ENCODE data around the gene TAMALIN.
"Not testable (repeated sequence)": the region's sequence is repeated elsewhere in the genome, so short reads cannot be mapped to it uniquely, and the experiment has no call there.

TAMALIN gene

DNA sequence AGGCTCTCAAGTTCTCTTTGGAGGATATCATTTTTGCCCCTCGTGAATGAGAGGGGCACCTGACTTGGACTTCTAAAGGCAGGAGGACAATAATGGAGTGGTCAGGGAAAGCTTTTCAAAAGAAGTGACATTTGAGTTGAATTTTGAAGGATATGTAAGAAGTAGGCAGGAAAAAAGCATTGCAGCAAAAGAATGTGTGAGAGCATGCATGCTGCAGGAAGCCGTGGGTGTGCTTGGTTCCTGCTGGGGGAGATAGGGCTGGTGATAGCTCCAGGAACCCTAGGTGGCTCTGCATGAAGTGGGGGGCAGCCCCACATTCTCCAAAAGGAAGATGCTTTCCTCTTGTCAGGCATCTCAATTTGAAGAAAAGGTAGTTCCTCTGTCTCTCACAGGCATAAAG lies 32.1 kb upstream of the TAMALIN start:
- Mint-ChIP-seq H3K27me3 (peaks cover 2% of the 10 kb centered on the region), H3K4me1 (ENCODE audit: low read depth) (peaks cover 73% of the 10 kb centered on the region), H3K27ac (no peak overlapping the region), H3K36me3 (ENCODE audit: low read depth) (peaks cover 39% of the 10 kb centered on the region), H3K9me3 (no peaks in the 10 kb centered on the region), H3K4me3 (no peak overlapping the region)
- no peak for DNase-seq

GRCh38 chr12:51975196-51975595 lies 31.6 kb upstream of the TAMALIN start:
- Mint-ChIP-seq H3K27ac (no peak overlapping the region), H3K9me3 (no peaks in the 10 kb centered on the region), H3K4me1 (ENCODE audit: low read depth) (peaks cover 73% of the 10 kb centered on the region), H3K4me3 (no peak overlapping the region), H3K36me3 (ENCODE audit: low read depth) (peaks cover 41% of the 10 kb centered on the region), H3K27me3 (no peaks in the 10 kb centered on the region)
- DNase-seq = no peak

GRCh38 chr12:51976376-51977160 lies 30.2 kb upstream of the TAMALIN start:
- Mint-ChIP-seq H3K36me3 (ENCODE audit: low read depth) (peaks cover 54% of the 10 kb centered on the region), H3K4me1 (ENCODE audit: low read depth) (peaks cover 67% of the 10 kb centered on the region), H3K27me3 (no peaks in the 10 kb centered on the region), H3K4me3 (no peak overlapping the region), H3K9me3 (no peaks in the 10 kb centered on the region), H3K27ac (no peak overlapping the region)
- DNase-seq = no peak

DNA sequence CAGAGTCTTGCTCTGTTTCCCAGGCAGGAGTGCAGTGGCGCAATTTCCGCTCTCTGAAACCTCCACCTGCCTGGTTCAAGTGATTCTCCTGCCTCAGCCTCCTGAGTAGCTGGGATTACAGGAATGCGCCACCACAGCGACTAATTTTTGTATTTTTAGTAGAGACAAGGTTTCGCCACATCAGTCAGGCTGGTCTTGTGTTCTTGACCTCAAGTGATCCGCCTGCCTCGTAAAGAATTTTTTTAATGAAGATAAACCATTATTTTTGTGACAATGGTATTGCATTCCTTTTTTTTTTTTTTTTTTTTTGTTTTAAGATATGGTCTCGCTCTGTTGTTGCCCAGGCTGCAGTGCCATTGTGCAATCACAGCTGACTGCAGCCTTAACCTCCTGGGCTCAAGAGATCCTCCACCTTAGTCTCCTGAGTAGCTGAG lies 29.4 kb upstream of the TAMALIN start:
- Mint-ChIP-seq H3K36me3 (ENCODE audit: low read depth) (peaks cover 60% of the 10 kb centered on the region), H3K4me3 (no peak overlapping the region), H3K9me3 (no peaks in the 10 kb centered on the region), H3K27ac (no peak overlapping the region), H3K27me3 (no peaks in the 10 kb centered on the region), H3K4me1 (ENCODE audit: low read depth) (peaks cover 60% of the 10 kb centered on the region)
- DNase-seq = no peak

GRCh38 chr12:51979306-51979705 lies 27.4 kb upstream of the TAMALIN start:
- not testable (repeated sequence) for H3K4me3 Mint-ChIP-seq, H3K9me3 Mint-ChIP-seq, H3K27me3 Mint-ChIP-seq

DNA sequence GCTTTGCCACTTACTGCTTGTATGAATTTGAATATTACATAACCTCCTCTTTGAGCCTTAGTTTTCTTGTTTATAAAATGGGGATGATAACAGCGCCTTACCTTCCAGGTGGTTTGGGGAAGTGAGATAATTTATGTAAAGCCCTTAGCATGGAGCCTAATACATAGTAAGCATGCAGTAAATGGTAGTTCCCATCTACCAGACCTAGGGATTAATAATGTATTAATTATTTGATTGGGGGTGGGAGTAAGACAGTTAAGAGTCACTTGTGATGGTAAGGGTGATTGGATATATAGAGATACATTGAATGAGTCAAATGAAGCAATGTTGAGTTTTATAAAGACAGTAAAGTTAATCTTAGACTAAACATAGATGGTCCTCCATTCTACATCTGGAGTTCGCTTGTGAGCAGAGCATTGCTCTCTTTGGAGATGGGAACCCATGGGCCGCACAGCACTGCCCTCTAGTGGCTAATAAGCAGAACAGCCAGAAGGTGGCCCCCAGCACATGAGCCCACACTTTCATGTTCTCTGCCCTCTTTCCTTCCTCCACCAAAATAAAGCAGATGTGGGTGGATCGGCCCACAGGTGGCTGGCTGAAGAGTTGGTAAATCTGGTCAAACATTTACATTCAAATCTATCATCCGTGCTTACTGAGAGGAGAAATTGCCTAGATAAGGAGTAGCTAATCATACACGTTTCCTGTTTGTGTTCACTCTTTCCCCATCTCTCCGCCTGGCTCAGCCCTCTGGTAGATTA lies 26.5 kb upstream of the TAMALIN start:
- Mint-ChIP-seq H3K27me3 (no peaks in the 10 kb centered on the region), H3K4me3 (no peak overlapping the region), H3K27ac (peak overlapping the region; percentile 45), H3K36me3 (ENCODE audit: low read depth) (peaks cover 79% of the 10 kb centered on the region), H3K4me1 (ENCODE audit: low read depth) (peaks cover 31% of the 10 kb centered on the region), H3K9me3 (no peaks in the 10 kb centered on the region)
- DNase-seq = peak; percentile 74

More at GRCh38 chr12:51979306-51979705, 27.4 kb upstream of the TAMALIN start:
- not testable (repeated sequence) for DNase-seq, H3K27ac Mint-ChIP-seq
- peaks cover 40% of the 10 kb centered on the region for H3K4me1 Mint-ChIP-seq (ENCODE audit: low read depth)
- H3K36me3 Mint-ChIP-seq (ENCODE audit: low read depth) = peaks cover 74% of the 10 kb centered on the region

DNA sequence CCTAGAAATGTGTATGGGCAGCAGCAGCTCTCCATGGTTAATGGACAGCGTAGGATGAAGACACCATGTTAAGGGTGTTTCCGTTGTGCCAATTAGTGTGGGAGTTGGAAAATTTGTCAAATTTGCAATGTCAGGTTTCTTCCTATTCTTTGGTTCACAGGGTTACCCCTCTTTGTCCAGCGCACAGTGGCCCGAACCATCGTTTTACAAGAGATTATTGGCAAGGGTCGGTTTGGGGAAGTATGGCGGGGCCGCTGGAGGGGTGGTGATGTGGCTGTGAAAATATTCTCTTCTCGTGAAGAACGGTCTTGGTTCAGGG lies 26.0 kb upstream of the TAMALIN start:
- peak overlapping the region; percentile 45 for H3K27ac Mint-ChIP-seq
- H3K4me3 Mint-ChIP-seq = no peak overlapping the region
- H3K36me3 Mint-ChIP-seq (ENCODE audit: low read depth) = peaks cover 79% of the 10 kb centered on the region

DNA sequence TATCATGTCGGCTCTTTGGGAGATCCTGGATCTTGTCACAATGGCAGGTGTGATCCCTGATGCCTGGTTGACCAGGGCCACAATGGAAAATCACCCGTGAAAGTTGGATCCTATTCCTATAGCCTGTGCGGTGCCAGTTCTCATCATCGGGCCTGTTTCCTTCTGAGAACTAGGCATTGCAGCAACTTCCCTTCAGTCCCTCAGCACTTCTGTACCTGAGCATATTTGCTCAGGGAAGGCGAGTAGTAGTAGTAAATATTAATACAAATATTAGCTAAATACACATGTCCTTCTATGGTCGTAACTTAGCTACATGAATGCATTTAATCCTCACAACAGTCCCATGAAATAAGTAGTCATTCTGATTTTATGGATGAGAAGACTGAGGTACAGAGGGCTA lies 22.1 kb upstream of the TAMALIN start:
- Mint-ChIP-seq H3K36me3 (ENCODE audit: low read depth) (peaks cover 69% of the 10 kb centered on the region), H3K27ac (no peak overlapping the region), H3K4me1 (ENCODE audit: low read depth) (peaks cover 12% of the 10 kb centered on the region), H3K9me3 (no peaks in the 10 kb centered on the region), H3K27me3 (no peaks in the 10 kb centered on the region), H3K4me3 (no peak overlapping the region)
- no peak for DNase-seq

More for the DNA sequence above, 26.0 kb upstream of the TAMALIN start:
- no peaks in the 10 kb centered on the region for H3K27me3 Mint-ChIP-seq
- peaks cover 25% of the 10 kb centered on the region for H3K4me1 Mint-ChIP-seq (ENCODE audit: low read depth)
- H3K9me3 Mint-ChIP-seq = no peaks in the 10 kb centered on the region
- DNase-seq = no peak

DNA sequence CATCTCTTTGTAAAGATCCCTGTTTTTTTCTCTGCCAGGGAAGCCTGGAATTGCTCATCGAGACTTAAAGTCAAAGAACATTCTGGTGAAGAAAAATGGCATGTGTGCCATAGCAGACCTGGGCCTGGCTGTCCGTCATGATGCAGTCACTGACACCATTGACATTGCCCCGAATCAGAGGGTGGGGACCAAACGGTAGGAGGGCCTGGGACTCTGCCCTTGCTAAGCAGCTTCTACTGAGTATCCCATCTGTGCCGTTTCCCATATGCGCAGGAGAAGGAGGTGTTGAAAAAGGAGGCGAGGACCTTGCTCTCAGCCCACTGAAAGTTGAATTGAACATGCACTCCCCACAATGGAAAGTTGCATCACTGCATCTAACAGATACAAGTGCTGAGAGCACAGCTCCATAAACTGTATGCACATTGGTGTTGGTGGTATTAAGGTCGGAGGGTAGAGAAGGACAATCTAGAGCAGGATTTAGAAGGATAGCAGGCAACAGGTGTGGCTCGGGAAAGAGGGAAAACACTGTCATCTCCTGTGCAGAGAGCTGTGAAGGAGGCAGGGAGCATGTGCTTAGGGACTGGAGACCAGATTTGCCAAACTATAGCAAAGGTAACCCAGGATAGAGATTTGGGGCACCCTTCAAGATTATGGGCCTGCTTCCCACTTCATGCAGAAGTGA lies 21.5 kb upstream of the TAMALIN start:
- Mint-ChIP-seq H3K27ac (no peak overlapping the region), H3K36me3 (ENCODE audit: low read depth) (peaks cover 67% of the 10 kb centered on the region), H3K9me3 (no peaks in the 10 kb centered on the region)

DNA sequence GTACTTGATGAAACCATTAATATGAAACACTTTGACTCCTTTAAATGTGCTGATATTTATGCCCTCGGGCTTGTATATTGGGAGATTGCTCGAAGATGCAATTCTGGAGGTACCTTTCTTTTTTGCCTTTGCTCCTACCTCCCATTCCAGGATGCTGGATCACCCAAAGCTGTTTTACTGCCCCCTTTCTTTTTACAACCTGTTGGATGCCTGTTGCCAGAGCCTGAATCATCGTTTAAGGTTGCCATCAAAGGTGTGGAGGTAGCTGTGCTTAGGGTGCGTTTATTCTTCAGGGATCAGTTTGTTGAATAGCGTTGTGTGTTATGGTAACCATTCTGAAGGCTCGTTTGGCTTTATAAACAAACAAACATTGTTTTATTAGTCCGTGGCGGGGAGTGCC lies 19.9 kb upstream of the TAMALIN start:
- Mint-ChIP-seq H3K27ac (no peak overlapping the region), H3K27me3 (no peaks in the 10 kb centered on the region), H3K4me3 (no peak overlapping the region), H3K9me3 (no peaks in the 10 kb centered on the region), H3K36me3 (ENCODE audit: low read depth) (peaks cover 57% of the 10 kb centered on the region), H3K4me1 (ENCODE audit: low read depth) (no peaks in the 10 kb centered on the region)
- DNase-seq = no peak

More for the DNA sequence above, 21.5 kb upstream of the TAMALIN start:
- Mint-ChIP-seq H3K4me3 (no peak overlapping the region), H3K4me1 (ENCODE audit: low read depth) (peaks cover 7% of the 10 kb centered on the region), H3K27me3 (no peaks in the 10 kb centered on the region)
- DNase-seq = no peak

- Mint-ChIP-seq H3K4me3 (no peak overlapping the region), H3K9me3 (no peaks in the 10 kb centered on the region), H3K4me1 (ENCODE audit: low read depth) (peaks cover 6% of the 10 kb centered on the region), H3K36me3 (ENCODE audit: low read depth) (peaks cover 41% of the 10 kb centered on the region), H3K27me3 (no peaks in the 10 kb centered on the region), H3K27ac (no peak overlapping the region)
- no peak for DNase-seq
These were observed 14.5 kb upstream of the TAMALIN start for GRCh38 chr12:51992246-51992645.

GRCh38 chr12:51994539-51994820 lies 12.3 kb upstream of the TAMALIN start:
- Mint-ChIP-seq H3K27me3 (no peaks in the 10 kb centered on the region), H3K9me3 (no peaks in the 10 kb centered on the region), H3K4me1 (ENCODE audit: low read depth) (peaks cover 9% of the 10 kb centered on the region), H3K36me3 (ENCODE audit: low read depth) (peaks cover 40% of the 10 kb centered on the region), H3K27ac (no peak overlapping the region), H3K4me3 (no peak overlapping the region)
- no peak for DNase-seq

DNA sequence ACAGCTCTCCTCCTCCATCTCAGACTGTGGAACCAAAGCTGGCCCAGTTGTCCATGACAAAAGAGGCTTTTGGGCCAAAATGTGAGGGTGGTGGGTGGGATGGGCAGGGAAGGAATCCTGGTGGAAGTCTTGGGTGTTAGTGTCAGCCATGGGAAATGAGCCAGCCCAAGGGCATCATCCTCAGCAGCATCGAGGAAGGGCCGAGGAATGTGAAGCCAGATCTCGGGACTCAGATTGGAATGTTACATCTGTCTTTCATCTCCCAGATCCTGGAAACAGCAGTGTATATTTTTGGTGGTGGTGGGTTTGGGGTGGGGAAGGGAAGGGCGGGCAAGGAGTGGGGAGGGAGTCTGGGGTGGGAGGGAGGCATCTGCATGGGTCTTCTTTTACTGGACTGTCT lies 11.8 kb upstream of the TAMALIN start:
- H3K9me3 Mint-ChIP-seq = no peaks in the 10 kb centered on the region
- H3K4me1 Mint-ChIP-seq (ENCODE audit: low read depth) = peaks cover 9% of the 10 kb centered on the region
- DNase-seq = no peak
- peaks cover 38% of the 10 kb centered on the region for H3K36me3 Mint-ChIP-seq (ENCODE audit: low read depth)
- H3K4me3 Mint-ChIP-seq = no peak overlapping the region
- no peaks in the 10 kb centered on the region for H3K27me3 Mint-ChIP-seq
- H3K27ac Mint-ChIP-seq = no peak overlapping the region

DNA sequence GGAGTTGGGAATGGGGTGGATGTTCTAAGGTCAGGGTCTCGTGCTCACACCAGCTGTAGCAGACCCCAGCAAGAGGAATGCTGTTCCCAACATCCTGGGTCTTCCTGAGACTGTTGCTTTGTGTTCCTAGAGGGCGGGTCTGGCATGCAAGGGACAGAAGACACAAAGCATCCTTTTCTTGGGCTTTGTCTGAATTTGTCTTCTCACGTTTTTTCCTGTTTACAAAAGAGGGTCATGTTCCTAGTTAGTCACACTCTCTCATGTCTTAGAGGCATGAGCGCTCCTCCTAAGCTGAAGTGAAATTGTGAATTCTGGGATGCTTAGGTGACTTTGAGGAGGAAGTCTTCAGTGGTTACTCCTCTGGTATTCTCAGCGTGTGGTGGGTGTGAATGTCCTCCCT lies 9.6 kb upstream of the TAMALIN start:
- Mint-ChIP-seq H3K27ac (no peak overlapping the region), H3K36me3 (ENCODE audit: low read depth) (peaks cover 33% of the 10 kb centered on the region), H3K9me3 (no peaks in the 10 kb centered on the region), H3K4me3 (no peak overlapping the region), H3K27me3 (no peaks in the 10 kb centered on the region), H3K4me1 (ENCODE audit: low read depth) (peaks cover 9% of the 10 kb centered on the region)
- DNase-seq = no peak

DNA sequence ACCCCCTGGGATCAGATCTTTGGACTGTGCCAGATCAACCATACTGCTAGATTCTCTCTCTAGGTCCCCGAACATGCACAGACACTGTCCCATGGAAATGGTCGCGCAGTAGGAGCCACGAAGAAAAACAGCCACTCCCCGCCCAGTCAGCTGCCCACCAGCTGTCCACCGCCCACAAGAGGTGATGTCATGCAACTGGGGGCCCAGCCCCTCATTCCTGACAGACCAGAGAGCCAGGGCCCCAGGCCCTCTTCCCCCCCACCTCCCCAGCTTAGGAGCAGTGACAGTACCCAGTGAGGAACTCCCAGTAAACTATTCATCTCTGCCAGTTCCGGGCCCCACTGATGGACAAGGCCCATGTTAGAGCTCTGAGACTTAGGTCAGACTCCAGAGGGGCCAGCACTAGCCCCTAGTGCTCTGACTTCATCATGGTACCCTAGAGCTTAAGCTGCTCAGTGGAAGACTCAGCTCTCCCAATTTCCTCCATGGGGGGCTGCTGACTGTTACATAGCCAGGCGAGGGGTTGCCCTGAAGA lies 3.7 kb upstream of the TAMALIN start:
- no peak for DNase-seq
- Mint-ChIP-seq H3K9me3 (no peaks in the 10 kb centered on the region), H3K4me1 (ENCODE audit: low read depth) (peaks cover 18% of the 10 kb centered on the region), H3K36me3 (ENCODE audit: low read depth) (peaks cover 3% of the 10 kb centered on the region), H3K27ac (peak overlapping the region; percentile 63), H3K4me3 (no peak overlapping the region), H3K27me3 (peaks cover 15% of the 10 kb centered on the region)
